ENCODE results near the gene PTGER3.

GRCh38 chr1:71001624-71002023 is 46.0 kb downstream of the PTGER3 start:
- TF ChIP-seq CTCF (IDR thresholded peaks at IDR 0.05; ENCODE audit: low read depth, low read length) = no peak
- TF ChIP-seq MAX (IDR thresholded peaks at IDR 0.05; ENCODE audit: low read depth, low read length) = no peak
